ENCODE results near the gene MARCHF11.

MARCHF11 gene

DNA sequence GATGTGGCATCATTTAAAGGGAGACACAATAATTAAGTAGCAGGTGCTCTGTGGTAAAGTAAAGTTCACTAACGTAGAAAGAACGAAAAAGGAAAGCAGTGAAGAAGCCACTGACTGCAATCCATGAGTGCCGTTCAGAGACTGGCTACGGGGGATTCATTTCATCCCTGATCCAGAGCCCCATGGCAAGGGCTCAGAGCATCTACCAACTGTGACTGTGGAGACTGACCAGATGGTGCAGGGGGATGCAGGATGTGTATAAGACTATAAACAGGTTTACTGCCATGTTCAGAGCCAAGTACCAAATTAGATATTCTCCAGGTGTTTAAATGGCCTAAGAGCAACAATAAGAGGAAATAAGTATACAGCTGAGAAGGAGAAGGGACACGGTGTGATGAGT is 47.7 kb downstream of the MARCHF11 start:
- no peak for DNase-seq (ENCODE audit: low read depth)

DNA sequence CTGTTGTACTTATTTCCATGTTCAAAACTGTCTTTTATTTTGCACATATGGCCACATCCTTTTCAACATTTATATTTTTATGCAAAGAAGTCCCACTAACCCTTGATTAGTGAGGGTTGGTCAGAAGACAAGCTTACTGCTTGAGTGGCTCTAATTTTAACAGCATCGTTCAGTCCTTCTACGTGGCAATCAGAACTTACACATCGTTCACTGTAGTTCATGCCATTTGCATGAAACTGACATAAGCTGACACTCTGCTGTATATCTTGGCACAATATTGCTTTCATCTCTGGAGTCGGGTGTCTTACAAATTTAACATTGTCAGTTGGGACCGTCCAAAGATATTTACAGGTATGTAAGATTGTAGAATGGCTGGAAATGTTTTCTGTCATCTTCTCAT is 50.6 kb downstream of the MARCHF11 start:
- no peak for DNase-seq (ENCODE audit: low read depth)

DNA sequence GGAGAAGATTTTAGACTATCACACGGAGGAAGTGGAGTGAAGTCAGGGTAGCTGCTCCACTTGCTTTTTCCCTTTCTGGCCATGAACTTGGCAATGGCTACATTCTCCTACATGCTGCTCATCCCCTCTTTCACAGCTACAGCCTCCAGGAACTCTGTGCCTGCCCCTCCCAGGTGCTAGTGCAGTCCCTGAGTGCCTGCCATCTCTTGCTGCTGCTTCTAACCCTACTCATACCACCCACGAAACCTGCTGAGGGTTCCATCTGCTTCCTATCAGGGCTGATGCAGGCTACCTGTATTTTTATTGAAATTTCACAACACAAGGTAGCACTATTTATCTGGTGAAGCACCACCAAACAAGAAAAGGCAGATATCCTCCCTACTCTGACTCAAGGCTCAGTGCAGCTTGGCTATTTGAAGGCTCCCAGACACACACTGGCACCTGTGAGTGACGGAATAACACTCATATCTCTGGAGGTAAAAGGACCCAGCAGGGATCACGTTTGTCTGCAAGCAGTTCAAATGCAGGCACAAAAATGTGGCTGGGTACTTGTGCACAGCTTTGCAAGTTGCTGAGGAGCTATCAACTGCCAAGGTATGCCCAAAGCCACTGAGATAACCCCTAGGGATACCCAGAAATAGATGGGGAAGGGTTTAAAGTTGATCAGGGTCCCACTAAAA is 51.6 kb downstream of the MARCHF11 start:
- DNase-seq (ENCODE audit: low read depth), result no peak

DNA sequence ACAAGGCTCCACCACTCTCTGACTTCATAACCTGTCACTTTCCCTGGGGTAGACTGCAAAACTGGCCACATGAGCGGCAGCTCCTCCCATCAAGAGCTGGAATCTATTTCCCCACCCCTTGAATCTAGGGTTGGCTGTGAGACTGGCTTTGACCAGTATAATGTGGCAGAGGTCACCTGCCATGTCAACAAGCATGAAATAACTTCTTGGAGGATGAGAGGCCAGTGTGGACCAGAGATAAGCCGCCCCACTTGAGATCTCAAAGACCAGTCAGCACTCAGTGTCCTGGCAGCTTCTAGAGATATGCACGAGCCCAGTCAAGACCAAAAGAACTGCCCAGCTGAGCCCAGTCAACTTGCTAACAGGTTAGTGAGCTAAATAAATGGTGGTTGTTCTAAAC is 59.0 kb downstream of the MARCHF11 start:
- no peak for DNase-seq (ENCODE audit: low read depth)

DNA sequence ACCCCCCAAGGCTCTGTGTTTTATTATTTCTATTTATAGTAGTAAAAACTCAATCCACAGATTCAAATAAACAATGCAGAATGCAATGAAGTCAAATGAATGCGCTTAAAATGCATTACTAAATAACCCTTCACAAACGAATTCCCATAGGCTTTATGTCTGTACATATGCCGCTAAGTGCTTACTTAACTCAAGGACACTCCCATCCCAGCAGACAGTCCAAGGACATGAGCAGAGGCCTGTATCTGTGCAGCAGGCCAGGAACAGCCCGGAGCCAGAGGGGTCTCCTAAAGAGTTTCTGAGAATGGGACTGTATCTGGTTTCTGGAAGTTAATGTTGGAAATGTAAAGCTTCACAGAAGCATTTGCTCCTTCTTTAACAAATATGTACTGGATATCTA is 59.8 kb downstream of the MARCHF11 start:
- DNase-seq (ENCODE audit: low read depth), result no peak

DNA sequence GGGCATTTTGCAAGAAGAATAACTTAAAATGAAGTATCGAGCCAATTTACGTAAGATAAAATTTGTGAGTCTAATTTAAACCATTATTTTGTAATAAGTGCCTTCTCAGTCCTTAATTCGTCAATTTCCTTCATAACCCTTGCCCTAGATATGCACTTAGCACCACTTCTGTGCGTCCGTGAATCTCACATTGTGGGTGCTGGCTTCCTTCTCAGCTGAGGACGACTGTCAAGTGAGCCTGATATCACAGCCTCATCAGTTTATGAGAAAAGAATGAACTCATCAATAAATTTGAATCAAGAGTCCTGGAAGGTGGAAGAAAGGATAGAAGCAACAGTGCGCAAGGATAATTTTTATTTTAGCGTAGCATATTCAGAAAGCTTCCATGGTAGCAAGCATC is 64.5 kb downstream of the MARCHF11 start:
- DNase-seq (ENCODE audit: low read depth), result no peak

DNA sequence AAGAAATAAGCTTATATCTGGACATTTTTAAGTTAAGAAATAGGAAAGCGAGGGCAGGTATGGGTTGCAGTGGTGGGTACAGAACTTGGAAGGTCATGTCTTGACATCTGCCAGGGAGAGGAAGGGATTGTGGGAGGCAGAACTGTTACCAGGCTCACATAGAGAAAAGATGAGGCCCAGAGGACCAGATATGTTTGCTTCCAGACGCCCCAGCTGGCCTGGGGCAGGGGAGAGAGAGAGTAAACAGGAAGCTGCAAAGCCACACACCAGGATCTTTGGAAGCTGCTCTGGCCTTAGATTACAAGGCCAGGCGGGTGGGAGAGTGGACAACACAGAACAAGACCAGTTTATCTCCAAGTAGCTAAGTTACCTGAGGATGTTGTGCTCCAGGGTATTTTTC is 71.2 kb downstream of the MARCHF11 start:
- no peak for DNase-seq (ENCODE audit: low read depth)

DNA sequence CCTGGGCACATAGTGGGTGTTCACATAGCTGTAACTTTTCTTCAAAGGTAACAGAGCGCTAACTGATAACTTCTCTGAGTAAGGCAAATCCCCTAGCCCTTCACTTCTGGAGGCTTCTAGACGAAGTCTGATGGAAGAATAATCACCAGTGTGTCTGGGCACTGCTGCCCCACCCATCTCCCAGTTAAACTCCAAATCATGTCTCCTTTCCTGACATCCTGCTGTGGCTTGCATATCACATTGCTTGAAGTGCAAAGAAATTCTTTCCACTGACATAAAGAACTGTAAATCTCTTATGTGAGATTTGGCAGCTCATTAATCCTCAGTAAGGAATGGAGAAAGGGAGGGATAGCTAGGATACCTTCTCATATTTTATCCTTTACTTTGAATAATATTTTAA is 74.6 kb downstream of the MARCHF11 start:
- no peak for DNase-seq (ENCODE audit: low read depth)

DNA sequence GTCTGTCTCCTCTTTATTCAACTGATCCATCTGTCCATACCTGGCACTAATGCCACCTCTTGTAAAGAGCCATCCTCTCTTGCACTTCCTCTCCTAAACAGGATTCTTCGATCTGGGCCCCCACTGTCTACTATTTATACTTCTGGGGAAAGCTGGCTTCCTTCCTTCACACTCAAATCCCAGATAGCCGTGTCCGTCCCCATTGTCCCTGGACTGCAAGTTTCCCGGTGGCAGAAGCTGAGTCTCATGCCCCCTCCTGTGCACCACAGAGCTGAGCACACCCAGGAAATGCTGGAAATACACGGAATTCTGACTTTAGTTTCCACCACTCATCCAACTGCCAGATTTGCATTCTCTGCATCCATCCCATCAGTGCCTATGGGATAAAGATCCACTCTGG is 84.0 kb downstream of the MARCHF11 start:
- DNase-seq (ENCODE audit: low read depth), result no peak

DNA sequence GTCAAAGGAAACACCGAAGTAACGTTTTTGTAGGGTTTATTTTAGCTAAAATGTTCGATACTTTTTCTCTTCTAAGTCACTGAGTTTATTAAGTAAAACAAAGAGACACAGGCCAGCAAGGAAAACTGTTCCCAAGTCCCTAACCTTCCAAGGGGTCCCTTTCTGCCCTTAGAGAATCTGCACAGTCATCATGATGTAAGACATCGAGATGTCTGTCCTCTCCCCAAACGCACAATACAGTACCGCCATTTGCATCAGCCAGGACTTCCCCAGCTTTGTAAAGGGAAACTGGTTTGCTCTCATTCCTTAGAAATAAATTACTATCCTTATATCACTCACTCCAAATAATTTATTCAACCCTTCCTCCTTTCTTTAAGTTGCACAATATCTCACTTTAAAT is 89.3 kb downstream of the MARCHF11 start:
- DNase-seq (ENCODE audit: low read depth), result no peak

DNA sequence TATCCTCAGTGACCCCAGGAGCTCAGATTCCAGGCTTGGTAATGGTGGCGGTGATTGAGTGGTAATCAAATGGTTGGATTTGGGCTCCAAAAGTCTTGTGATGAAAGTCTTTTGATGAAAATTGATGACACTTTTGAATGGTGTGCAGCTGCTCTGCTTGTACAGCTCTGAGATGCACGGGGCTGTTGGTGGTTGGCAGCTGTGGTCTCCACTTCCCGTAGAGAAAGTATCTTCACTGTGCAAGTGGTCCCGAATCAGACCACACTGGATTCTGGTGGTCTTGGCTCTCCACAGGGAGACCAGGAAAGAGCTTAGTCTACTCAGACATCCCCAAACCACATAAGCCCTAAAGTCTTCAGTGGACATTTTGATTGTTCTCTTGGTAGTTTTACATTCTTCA is 96.6 kb downstream of the MARCHF11 start:
- no peak for DNase-seq (ENCODE audit: low read depth)

DNA sequence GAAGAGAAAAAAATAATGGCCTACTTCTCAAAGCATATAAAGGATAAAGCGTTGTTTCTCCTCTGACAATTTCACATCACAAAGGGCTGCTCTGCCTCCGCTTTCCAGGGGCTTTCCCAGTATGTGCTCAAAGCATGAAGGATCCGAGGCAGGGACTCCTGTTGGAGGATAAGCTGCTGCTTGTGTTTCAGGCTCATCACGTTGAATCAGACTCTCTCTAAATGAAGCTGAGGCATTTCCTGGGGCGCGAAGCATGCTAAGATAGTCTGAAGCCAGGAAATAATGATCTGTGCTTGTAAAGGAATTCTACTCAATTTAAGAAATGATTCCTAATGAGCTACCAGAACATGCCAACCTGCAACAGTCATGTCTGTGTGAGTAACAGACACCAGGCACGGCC is 97.5 kb downstream of the MARCHF11 start:
- no peak for DNase-seq (ENCODE audit: low read depth)

DNA sequence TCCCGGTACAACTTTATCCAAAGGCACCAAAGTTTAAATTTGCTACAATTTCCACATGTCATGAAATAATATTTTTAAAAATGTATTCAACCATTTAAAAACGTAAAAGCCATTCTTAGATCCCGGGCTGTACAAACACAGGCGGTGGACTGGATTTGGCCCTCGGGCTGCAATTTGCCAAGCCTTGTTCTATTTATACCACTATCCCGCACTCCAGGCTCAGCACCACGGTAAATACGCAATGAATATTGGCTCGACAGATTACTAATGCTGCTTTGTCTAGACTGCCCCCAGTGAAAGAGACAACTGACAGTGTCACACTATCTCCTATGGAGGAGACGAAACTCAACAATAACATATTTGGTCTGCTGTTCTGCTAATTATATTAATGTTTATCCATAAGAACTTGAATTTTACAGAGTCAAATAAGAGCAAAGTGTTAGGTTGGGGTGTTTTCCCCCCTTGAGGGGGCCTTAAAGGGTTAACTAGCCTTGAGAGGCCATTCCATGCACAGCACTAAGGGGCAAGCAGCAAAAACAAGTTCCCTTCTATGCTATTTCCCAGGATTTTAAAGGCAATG is 98.1 kb downstream of the MARCHF11 start:
- DNase-seq (ENCODE audit: low read depth), result no peak

DNA sequence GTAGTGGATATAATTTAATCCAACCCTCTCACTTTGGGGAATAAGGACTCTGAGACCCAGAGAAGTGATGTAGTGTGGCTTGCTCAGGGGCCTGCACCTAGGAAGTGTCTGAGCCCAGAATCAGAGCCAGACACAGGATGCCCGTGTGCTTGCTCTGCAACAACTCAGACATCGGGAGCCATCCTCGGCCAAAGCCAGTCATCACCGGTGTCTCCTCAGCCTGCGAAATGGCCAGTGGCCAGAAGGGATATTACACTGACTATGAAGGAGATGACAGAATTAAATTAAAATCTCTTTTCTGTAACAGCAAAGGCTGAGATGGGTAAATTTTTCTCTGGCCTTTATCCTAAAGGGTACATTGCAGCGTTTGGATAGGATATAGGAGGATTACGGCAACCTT is 102.9 kb downstream of the MARCHF11 start:
- DNase-seq (ENCODE audit: low read depth), result no peak

DNA sequence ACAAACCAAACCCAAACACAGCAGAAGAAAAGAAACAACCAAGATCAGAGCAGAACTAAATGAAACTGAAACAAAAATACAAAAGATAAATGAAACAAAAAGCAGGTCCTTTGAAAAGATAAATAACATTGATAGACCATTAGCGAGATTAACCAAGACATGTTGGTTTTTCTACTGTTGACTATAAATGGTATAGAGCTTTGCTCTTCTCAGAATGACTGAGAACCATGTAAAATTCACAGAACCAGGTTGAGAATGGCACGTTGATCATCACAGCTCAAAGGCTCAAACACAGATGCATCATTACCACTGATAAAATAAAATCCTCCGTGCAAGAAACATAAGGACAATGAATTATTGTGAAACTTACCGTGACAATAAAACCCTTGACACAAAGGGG is 105.2 kb downstream of the MARCHF11 start:
- DNase-seq (ENCODE audit: low read depth), result no peak

DNA sequence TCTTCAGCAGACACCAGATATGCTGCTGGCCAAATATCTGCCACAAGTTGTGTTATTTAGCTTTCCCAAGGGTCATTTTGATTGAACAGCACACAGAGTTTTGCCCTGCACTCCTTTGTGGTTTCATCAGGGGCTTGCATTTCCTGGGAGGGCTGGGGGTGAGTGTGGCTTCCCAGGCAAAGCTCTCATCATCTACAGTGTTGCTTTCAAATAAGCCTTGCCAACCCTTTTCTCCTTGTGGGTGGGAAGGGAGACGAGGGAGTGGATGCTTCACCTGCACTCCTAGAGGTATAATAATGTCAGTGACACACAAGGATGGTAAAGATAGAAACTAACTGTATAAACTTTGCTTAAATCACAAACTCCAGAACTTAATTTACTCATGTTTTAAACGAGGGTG is 107.0 kb downstream of the MARCHF11 start:
- DNase-seq (ENCODE audit: low read depth), result no peak

DNA sequence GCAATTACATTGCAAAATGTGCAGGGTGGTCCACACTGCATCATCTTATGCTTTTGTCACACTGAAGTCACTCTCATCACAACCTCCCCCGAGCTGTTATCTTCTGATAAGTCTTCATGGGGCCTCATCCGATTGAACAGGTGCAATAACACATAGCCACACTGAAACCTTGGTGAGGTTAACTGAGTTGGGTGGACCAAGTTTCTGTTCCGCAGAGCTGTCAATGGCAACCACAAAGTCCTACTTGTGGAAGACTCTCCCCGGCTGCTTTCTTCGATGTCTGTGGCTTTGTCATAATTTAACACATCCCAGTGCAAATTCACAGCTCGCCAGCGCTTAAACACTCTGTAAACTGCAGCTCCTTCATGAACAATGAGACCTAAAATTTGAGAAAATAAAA is 112.2 kb downstream of the MARCHF11 start:
- no peak for DNase-seq (ENCODE audit: low read depth)

DNA sequence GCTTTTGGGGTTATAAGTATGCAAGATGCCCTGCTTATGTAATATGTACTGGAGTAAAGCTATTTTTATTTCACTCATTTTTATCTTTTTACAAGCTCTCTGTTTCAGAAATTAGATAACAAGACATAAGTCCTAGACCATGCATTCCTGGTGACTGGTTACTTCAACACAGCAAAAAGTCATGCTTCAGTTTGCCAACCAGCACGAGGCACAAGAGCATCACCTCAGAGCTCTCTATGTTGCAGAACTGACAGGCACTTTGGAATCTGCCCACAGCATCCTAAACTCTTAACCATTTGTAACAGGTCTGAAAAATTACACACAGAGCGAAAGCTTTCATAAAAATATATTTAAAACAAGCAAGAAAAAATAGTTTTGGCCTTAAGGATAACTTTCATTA is 112.8 kb downstream of the MARCHF11 start:
- no peak for DNase-seq (ENCODE audit: low read depth)

DNA sequence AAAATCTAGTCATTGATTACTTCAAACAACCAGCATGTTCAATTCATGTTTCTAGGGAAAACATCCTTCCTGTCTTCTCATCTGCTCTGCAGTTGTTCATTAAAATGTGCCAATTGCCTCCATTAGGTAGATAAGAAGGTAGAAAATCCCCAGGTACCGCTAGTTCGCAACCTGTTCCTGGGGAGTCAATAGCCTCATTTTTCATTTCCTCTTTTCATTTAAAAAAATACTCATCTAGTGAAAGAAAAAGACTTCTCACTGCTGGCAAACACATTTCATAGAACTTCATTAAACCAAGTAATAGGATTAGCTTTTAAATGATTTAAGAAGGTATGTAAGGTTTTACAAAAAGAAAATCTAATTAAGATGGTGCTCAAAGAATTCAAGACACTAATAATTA is 113.3 kb downstream of the MARCHF11 start:
- no peak for DNase-seq (ENCODE audit: low read depth)

DNA sequence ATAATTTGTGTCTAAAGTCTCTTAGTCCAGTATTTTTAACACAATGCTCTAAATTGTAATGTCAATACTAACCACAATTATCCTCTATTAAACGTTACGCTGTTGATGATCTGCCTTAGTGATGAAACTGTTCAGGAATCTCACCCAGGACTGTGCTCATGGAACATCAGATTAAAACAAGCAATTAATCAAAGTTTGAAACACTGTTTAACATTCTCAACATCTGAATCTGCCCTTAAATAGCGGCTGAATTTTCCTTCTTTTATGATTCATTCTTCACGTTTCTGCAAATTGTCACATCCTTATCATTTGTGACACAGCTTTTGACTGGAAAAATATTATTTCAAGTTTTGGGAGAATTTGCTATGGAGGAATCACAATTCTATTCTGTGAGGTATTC is 113.8 kb downstream of the MARCHF11 start:
- no peak for DNase-seq (ENCODE audit: low read depth)

DNA sequence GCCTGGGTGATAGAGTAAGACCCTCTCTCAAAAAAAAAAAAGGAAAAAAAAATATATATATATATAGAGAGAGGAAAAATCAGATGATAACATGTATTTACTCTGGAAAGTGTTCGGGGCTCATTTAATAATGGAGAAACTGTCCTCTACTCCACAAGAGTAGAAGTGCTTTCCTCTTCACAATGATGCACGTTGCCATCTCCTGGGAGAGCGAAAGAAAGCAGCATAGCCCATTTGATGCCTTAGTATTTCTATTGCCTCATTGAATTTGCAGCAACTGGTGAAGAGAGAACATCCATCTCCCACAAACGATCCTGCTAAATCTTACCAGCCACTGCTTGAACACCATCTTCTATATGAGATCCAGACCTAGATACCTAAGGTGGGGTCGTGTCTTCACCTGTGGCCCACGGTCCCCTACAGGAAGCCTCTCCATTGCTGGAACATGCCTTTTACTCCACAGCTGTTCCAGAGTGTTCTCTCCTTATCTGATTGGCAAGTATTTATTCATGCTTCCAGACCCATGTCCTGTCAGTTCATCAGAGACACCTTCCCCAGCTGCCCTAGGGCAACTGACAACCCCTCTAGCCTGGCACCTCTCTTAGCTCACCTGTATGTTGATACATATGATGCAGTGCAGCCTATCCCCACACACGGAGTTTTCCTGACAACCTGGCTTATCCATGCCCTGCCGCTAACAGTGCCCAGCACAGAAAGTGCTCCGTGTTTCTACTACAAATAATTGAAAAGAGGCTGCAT is 115.3 kb downstream of the MARCHF11 start:
- DNase-seq (ENCODE audit: low read depth), result no peak

DNA sequence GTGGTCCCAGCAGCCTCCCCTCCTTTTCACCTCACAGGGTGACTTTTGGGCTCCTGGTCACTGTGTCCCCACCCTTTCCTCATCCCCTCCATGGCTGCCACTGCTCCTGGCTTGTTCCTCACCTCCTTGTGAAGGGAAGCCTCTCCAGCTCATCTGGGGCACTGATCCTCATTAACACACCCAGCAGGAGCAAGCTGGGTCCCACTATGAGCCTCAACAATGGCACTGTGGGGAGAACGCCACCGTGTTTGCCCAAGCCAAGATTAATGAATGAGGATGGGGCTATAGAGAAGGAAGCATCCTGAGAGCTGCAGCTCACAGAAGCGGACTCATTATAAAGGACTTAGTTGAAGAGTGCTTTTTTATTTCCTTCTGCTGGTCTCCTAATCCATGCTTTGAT is 118.4 kb downstream of the MARCHF11 start:
- DNase-seq (ENCODE audit: low read depth), result no peak

DNA sequence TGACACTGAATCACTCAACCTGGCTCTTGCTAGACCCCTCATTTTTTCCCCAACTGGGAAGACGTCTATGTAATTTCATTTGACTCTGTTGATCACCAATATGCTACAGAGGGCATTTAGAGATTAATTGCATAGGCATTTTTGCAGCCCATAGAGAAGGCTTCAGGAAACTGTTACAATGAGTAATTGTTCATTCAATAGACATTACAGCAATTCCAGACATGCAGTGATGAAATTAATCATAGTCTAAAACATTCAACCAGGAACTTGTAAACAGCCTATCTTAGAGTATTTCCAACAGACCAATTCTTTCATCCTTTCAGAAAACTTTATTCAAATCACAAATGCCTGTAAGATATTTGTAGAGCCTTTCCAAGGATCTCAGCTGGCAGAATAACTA is 122.3 kb downstream of the MARCHF11 start:
- DNase-seq (ENCODE audit: low read depth), result no peak
